GM13977 (cell line): Measurements from ENCODE around the gene SLC5A2.
"Not testable (repeated sequence)": the region's sequence is repeated elsewhere in the genome, so short reads cannot be mapped to it uniquely, and the experiment has no call there.

Experiments
- DNase-seq: peaks from one replicate; pipeline ENCODE4 v3.0.0; 2012; ENCODE audit warnings: low spot score
- in situ Hi-C: fragments of 300-500 bp; cut with MboI; formaldehyde crosslinking; loops from one replicate; pipeline ENCODE4 v1.12.0; 2022; ENCODE audit warnings: low sequenced_read_pairs, low pct_unique_long_range_greater_than_20kb, mixed read lengths, inconsistent platforms; ENCODE audit not compliant: unreplicated experiment
- TF ChIP-seq, protein P1 (sequence below): IDR thresholded peaks from 2 replicates; pipeline ENCODE4 v1.5.1; 2012; ENCODE audit warnings: mild to moderate bottlenecking, control low read depth; ENCODE audit not compliant: insufficient read depth; ENCODE audit errors: extremely low read depth, missing control alignments

SLC5A2 gene

DNA sequence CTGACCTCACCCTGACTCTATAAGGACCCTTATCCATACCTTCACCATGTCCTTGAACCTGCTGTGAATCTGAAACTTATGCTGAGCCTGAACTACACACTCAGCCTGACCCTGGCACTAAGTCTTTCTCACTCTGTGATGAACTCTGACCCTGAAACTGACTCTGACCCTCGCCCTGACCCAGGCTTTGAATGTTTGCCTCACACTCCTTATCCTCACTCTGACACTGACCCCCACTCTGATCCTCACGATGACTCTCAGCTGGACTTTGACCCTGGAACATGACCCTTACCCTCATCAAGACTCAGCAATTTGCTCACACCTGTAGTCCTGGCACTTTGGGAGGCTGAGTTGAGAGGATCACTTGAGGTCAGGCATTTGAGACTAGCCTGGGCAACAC lies 49.2 kb downstream of the SLC5A2 start:
- in situ Hi-C loops: no loop called here
- no peak for DNase-seq
- TF ChIP-seq, protein P1, sequence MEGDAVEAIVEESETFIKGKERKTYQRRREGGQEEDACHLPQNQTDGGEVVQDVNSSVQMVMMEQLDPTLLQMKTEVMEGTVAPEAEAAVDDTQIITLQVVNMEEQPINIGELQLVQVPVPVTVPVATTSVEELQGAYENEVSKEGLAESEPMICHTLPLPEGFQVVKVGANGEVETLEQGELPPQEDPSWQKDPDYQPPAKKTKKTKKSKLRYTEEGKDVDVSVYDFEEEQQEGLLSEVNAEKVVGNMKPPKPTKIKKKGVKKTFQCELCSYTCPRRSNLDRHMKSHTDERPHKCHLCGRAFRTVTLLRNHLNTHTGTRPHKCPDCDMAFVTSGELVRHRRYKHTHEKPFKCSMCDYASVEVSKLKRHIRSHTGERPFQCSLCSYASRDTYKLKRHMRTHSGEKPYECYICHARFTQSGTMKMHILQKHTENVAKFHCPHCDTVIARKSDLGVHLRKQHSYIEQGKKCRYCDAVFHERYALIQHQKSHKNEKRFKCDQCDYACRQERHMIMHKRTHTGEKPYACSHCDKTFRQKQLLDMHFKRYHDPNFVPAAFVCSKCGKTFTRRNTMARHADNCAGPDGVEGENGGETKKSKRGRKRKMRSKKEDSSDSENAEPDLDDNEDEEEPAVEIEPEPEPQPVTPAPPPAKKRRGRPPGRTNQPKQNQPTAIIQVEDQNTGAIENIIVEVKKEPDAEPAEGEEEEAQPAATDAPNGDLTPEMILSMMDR: no peak

DNA sequence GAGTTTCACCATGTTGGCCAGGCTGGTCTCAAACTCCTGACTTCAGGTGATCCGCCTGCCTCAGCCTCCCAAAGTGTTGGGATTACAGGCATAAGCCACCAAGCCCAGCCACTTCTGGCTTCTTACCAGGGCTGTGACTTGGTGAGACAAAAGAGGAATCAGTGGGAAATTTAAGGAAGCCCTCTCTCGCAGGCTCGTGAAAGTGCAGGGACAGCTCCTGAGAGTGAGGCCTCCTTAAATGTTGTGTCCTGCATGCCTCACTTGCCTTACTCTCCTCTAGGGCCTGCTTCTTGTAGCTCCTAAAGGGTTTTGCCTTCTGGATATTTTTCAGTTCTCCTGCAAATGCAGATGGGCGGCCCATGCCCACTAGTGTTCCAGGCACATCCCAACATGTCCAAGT lies 50.0 kb downstream of the SLC5A2 start:
- in situ Hi-C loops: no loop called here
- DNase-seq: no peak
- TF ChIP-seq, protein P1: no peak

DNA sequence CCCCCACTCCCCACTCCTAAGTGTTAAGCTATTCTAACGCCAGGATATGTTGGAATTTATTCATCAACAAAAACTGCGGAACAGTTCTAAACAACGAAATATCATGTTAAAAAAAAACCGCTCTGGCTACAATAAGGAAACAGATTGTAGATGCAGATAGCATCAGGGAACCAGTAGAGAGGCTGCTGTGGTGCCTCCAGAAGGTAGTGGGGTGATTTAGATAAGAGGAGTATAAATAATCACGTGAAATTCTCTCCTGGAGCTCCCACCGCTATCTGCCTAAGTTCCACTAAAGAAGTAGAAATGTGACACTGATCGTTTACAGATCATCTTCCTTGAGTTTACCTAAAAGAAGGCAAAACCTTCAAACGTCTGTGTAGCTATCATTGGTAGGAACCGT lies 52.8 kb downstream of the SLC5A2 start:
- TF ChIP-seq, protein P1: no peak
- no peak for DNase-seq
- in situ Hi-C loops: no loop called here

DNA sequence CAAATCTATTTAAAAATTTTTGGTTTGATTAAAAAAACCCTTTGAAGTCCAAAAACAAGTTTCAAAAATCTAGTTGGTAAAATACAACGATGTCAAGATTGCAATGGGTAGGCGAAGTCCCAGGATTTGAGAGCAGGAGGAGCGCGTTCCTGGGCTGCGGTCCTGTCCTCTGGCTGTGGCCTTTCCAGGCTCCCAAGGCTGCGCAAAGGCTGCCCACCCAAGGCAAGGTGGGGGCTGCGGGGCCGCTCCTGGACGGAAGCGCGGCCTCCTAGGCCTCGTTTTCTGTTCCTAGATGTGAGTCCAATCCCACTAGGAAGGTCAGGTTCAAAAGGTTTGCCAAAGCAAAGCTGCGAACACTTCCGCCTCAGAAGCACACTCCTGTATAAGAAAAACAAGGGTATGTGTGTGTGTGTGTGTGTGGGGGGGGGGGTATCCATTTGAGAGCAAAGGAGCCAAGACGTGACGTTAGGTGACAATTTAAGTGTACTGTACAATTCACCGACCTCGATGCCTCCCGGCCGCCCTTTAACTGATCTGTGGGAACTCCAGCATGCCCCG lies 54.0 kb downstream of the SLC5A2 start:
- in situ Hi-C loops: no loop called here
- no peak for DNase-seq
- TF ChIP-seq, protein P1: no peak

DNA sequence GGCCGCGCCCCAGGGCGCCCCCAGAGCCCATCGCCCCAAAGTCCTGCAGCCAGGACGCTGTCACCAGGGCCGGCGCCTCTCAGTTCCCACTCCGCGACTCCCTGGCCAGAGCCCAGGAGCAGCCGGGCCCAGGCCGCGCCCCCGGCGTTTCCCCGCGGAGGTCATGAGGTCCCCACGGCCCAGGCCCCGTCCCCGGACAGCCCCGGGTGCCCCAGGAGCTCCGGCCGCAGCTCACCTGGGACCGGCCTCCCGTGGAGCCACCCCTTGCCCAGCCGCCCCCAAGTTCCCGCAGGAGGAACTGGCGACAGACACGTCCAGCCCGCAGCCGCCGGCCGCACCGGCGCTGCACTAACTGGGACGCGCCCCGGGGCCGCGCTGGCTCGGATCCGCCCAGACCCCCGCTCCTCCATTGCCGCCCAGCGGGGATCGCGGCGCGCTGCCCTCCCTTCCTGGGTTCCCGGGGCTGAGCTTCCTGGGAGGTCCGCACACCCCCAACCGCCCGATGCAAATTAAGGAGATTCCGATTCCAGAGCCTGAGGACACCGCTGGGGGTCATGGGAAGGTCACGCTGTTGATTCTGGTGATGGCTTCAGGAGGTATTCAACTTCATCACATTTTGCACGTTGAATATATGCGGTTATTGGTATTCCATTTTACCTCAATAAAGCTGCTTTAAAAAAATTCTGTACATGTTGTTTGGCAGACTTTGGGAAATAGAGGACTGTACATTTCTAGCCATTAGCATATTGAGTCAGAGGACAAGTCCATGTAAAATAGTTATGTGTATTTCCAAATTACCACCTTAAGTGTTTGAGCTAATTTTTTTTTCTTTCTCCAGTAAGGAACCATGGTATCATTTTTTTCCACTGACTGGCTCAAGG lies 54.7 kb downstream of the SLC5A2 start:
- in situ Hi-C loops: no loop called here
- DNase-seq: no peak
- TF ChIP-seq, protein P1: no peak

DNA sequence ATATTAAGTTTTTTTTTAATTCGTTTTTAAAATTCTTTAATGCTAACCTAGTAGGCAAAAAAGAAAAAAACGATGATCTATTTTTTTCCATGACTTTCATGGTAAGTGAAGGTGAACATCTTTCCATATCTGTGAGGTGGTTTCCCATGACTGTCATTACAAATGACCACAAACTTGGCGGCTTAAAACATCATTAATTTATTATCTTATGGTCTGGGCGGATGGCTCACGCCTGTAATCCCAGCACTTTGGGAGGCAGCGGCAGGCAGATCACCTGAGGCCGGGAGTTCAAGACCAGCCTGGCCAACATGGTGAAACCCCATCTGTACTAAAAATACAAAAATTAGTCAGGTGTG lies 55.3 kb downstream of the SLC5A2 start:
- DNase-seq, in situ Hi-C loops: not testable (repeated sequence)

DNA sequence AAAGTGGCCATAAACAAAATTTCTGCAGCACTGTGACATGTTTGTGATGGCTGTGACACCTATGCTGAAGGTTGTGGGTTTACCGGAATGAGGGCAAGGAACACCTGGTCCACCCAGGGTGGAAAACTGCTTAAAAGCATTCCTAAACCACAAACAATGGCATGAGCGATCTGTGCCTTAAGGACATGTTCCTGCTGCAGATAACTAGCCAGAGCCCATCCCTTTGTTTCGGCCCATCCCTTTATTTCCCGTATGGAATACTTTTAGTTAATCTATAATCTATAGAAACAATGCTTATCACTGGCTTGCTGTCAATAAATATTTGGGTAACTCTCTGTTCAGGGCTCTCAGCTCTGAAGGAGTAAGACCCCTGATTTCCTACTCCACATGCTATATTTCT lies 56.8 kb downstream of the SLC5A2 start:
- DNase-seq, in situ Hi-C loops: not testable (repeated sequence)
